ACHN (cell line): Measurements from ENCODE around the gene EXOC4.

Experiments used
- DNase-seq: peaks from one replicate; pipeline ENCODE4 v3.0.0-alpha.2; 2015
- in situ Hi-C: cut with HindIII; loops from 2 replicates; pipeline ENCODE4 v1.10.0; 2017; ENCODE audit warnings: low sequenced_read_pairs, low pct_ligation_motif_present, low pct_unique_long_range_greater_than_20kb

The EXOC4 gene

DNA sequence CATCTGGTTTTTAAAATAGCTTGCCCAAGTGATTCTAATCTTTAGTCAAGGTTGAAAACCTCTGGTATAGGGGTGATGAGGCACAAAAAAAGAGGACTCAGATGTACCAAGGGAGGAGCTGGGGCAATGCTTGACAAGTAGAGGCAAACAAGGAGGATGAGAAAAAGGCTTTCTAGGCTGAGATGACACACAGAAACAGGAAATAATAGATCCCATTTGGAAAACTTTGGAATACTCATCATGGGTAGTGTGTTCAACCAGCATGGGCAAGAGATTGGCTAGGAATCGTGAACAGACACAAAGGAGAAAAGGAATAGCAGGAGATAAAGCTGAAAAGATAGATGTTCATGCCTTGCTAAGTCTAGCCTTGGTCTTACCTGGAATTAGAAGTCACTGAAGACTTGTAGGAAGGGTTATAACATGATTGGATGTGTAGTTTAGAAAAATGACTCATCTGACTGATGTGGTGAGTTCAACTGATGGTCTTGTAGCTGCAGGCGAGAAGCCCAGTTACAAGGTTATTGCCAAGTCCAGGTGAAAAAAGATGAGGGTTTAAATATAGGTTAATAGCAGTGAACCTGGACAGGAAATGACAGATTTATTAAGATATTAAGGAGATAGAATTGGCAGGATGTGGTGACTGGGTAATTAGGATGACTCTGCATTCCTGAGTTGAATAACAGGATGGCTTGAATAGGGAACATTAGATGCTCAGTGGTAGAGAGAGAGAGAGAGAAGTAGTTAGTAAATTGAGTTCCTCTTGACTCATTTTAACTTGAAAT lies 660.2 kb downstream of the EXOC4 start:
- in situ Hi-C loops: no loop called here
- DNase-seq: no peak

DNA sequence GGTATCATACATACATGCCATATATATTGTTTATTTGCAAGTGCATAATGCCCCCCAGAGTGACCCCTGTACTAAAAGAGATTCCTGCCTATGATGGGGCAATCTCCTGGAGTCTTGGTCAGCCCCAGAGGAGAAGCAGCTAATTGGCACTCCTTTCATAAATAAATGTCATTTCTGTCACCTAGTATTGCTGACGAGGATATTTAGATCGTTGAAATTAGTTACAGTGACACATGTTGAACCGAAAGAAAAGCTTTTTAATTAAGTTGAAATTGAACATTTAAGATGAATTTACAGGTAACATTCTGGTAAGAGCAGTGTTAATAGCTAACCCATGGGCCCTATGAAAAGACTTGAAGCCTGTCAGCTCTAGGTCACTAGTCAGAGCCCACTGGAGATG lies 663.7 kb downstream of the EXOC4 start:
- in situ Hi-C loops: no loop called here
- DNase-seq: no peak

DNA sequence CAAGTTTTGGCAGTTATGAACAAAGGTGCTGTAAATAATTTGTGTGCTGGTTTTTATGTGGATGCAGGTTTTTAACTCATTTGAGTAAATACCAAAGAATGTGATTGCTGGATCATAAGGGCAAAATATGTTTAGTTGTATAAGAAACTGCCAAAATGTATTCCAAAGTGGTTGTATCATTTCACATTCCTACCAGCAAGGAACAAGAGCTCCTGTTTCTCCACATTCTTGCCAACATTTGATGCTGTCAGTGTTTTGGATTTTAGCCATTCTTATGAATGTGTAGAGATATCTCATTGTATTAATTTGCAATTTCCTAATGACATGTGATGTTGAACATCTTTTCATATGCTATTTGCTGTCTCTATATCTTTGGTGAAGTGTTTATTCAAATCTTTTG lies 666.9 kb downstream of the EXOC4 start:
- DNase-seq: no peak
- in situ Hi-C loops: no loop called here

DNA sequence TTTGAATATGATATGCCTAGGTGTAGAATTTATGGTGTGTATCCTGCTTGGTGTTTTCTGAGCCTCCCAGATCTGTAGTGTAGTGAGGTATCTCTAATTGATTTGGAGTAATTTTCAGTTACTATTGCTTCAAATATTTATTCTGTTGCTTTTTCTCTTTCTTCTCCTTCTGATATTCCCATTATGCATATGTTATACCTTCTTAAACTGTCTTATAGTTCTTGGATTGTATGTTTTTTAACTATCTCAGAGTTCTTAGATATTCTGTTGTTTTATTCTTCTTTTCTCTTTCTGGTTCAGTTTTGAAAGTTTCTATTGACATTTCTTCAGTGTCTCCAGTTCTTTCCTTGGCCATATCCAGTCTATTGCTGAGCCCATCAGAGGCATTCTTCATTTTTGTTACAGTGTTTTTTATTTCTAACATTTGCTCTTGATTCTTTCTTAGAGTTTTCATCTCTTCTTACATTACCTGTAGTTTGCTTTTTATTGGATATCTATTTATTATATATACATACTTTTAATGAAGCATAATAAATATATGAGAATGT lies 668.8 kb downstream of the EXOC4 start:
- DNase-seq: no peak
- in situ Hi-C loops: no loop called here

DNA sequence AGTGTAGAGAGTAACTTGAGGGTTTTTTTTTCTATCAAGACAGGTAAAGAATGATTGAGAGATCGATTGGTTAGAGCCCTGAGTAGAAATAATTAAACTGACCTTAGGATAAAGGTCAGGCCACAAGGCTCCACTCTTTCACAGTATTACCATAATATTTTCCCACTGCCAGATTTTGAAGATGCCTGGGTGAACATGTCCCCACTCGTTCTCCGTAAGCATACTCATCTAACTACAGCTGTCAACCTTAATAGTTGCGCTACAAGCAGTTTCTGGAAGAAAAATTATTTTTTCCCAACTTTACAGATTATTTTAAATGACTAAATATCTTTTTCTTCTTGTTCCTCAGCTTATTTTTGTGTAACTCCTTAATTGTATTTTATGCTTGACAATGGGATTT lies 671.1 kb downstream of the EXOC4 start:
- in situ Hi-C loops: no loop called here

DNA sequence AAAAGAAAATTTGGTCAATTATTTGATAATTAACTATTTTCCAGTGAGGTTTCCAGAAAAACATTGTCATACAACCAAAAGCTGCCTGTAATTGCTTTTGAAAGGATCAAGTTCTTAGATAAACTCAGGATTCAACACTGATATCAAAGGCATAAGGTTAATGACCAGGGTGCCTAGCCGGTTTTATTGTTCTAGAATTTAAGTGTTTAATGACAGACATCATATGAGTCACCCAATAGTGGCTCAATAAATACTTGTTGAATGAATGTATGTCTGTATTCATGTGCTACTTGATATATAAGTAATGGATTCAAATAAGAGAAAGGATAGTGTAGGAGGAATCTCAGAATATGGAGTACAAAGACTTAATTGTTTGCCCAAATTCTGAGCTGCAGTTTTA lies 678.2 kb downstream of the EXOC4 start:
- in situ Hi-C loops: no loop called here
- DNase-seq: no peak

More for the DNA sequence above, 671.1 kb downstream of the EXOC4 start:
- DNase-seq: no peak

DNA sequence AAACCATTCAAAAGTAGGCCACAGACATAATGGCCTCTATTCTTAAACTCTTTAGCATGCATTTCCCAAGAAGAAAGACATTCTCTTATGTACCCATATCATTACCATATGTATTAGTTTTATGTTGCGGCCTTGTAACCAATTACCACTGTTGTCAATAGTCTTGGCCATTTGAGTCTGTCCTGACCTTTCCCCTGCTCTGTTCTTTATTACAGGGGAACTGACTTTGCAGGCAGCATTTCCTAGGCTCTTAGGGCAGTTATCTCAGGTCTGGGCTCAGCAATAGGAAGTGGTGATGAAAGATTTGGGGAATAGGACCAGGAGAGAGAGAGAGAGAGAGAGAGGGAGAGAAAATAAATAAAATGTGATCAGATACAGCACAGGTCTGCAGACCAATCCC lies 679.7 kb downstream of the EXOC4 start:
- DNase-seq: no peak
- in situ Hi-C loops: no loop called here

DNA sequence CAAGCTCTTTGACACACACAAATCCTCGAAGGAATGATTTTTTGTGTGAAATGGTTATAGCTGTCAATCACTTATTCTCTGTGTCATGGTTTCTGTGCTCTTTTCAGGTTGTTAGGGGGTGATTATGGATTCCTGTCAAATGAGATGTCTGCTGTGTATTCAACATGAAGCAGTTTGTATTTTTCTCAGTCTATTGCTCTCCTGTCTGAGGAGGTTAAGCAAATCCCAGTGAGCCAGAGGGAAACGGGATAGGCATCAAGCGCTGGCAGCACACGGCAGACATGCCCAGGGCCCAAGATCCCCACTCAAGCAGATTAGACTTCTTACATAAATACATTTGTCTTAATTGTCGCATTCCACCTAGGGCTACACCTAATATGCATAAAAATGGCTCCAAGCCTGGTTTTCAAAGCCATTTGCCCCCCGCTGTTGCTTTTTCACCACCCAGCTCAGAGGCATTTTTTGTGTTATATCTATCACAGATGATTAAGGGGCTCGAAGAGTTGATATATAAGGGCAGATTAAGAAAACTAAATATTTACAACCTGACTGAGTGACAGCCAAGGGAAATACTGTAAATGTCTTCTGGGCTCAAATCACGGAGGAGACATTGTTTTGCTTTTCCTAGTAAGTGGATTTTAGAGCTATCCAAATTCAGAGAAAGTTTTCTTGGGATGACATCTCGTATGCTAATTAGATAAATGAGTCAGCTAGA lies 681.5 kb downstream of the EXOC4 start:
- DNase-seq: no peak
- in situ Hi-C loops: no loop called here

DNA sequence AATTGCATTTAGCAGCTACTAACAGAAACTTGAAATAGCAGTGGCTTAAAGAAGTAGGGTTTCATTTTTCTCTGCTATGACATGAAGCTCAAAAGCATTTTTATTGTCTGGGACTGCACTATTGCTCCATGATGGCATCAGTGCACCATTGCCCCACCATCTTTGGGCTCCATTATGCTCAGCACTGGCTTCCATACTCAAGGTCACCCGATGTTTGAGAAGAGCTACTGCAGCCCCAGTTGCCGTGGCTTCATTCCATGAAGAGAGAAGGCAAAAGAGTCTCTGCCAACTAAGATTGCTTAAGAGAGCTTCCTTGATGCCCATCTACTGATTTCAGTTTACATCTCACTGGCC lies 682.1 kb downstream of the EXOC4 start:
- DNase-seq: no peak
- in situ Hi-C loops: no loop called here

DNA sequence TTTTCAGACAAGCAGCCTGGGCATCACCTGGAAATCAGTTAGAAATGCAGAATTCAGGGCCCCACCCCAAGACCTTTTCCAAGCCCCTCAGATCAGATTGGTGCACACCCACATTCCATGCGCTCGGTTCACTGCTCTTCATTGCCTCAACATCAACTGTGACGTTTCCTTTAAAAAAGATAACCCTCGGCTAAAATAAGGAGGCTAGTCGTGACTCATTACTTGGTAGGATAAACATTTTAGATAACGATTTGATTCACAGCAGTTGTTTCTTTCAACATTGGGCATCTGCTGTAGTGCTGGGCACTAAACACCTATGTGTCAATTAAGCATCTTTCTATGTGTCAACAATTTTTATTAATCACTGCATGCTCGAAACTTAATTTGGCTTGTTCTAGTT lies 683.2 kb downstream of the EXOC4 start:
- in situ Hi-C loops: no loop called here
- no peak for DNase-seq

DNA sequence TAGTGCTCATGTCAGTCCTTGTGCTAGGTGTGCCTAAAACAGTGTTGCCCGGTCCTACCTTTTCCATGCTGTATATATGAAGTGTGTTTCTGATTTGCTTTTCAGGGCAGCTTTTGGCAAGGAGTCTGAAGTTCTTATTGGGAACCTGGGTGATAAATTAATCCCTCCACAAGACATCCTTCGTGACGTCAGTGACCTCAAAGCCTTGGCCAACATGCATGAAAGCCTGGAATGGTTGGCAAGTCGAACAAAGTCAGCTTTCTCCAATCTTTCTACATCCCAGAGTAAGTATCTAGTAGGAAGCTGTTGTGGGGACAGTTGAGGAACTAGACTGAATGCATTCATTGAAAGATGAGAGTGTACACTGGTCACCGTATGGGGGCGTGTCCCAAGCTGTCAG lies 684.9 kb downstream of the EXOC4 start:
- DNase-seq: no peak
- in situ Hi-C loops: no loop called here

DNA sequence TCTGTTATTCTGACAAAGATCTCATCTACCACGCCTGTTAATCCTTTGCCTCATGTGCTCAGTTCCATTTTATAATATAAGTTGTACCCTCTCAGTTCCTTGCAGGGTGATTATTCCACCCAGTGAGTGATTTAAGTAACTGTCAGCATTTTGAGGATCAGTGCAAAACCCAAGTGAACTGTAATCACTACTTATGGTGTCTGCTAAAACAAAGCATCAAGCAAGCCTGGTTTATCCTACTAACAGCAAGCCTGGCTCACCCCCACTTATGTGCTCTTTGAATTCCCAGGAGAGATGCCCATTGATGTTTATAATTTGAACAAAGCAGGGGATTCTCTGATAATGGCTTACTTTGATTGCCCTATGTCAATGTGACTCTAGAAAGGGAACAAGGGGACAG lies 687.5 kb downstream of the EXOC4 start:
- DNase-seq: no peak
- in situ Hi-C loops: no loop called here

DNA sequence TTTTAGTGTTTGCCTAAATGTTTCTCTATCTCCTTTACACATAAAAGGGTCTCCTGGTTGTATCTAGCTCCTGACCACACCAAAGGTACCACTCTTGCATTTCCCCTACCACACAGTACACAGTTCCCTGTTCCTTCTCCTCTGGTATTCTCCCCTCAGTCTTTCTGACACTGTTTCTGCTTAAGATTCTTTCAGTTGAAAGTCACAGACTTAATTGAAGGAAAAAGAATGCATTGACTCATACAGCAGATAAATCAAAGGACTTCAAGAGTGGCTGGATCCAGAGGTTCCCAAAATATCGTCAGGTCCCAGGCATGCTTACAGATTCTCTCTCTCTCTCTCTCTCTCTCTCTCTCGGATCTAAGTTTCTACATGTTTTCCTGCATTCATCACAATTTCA lies 688.6 kb downstream of the EXOC4 start:
- in situ Hi-C loops: no loop called here
- DNase-seq: no peak

DNA sequence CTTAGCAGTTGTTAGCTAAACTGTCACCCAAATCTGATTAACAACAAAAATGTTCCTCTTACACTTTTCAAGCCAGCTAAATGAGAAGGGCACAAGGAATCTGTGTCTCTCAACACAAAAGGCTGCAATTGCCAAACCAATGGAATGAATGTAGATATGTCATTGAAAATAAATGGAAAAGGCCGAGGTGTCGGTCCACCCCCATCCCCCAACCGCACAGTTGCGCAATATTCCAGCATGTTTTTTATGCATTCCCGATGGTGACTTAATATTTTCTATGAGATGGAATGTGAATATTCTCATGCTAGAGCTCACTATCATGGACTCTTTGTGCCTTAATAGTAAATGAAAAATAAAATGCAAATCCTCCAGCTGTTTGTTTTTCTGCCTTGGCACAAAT lies 692.6 kb downstream of the EXOC4 start:
- DNase-seq: no peak
- in situ Hi-C loops: no loop called here

DNA sequence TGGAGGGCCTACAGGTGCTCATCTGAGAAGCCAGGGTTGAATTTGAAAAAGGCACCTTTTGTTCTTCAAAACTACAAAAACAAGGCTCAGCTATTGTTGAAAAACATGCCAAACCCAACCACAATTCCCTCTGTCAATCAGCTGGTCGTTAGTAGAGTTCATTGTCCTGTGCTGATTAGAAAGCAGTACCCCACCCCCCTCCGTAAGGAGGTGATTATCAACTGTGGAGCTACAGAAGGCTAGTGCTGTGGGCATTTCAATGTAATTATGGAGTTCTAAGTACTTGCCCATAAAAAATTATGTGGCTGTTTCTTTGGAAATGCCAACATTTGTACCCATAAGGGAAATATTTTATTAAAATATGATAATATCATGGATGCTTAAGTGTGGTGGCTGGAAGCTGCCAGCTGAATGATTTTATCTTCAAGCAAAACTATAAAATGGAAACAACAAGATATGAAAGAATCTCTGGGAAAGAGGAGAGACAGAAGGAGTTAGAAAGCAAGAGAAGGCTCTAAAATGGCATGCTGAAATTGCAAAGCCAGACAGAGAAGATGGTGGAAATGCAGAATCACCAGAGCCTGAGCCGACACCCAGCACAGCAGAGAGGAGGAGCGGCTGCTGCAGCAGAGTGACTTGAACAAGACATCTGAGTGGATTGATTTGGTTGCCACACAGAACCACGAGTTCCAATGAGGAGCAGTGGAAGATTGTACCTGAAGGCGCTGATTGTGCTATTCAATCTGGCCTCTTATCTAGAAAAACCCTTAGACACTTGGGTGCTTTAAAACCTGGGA lies 694.8 kb downstream of the EXOC4 start:
- in situ Hi-C loops: no loop called here
- DNase-seq: no peak

DNA sequence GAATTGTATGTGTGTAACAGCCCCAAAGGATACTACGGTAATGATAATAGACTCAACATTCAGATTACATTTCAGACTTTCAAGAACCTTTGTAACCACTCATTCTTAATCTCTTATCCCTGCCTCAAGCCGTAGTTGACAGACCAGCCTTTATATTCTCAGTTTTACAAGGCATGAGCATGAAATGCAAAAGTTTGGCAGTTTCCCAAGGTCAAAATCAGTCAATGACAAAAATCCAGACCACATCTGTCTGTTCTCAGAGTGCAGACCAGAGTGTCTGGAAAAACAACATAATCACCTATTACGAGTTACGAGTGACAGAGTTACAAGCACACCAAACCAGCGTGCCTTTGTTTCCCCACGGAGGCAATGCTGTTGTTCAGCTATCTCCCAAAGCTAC lies 695.7 kb downstream of the EXOC4 start:
- in situ Hi-C loops: no loop called here

DNA sequence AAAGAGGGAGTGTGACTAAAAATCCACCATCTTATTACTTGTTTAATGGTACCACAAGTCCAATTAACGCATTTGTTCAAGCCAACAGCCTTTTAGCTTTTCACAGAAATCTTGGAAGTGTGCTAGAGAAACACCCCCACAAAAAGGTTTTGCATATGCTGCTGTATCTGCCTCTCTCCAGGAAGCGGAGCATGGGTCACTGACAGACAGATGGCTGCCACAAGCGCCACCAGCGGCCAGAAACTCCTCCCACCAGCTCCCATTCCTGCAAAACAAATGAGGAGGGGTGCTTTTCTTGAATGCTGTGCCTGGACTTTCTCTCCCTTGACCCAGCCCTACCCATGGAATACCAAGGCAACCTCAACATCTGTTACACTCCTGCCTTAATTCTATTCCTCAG lies 698.0 kb downstream of the EXOC4 start:
- no peak for DNase-seq
- in situ Hi-C loops: no loop called here

More for the DNA sequence above, 695.7 kb downstream of the EXOC4 start:
- DNase-seq: no peak

DNA sequence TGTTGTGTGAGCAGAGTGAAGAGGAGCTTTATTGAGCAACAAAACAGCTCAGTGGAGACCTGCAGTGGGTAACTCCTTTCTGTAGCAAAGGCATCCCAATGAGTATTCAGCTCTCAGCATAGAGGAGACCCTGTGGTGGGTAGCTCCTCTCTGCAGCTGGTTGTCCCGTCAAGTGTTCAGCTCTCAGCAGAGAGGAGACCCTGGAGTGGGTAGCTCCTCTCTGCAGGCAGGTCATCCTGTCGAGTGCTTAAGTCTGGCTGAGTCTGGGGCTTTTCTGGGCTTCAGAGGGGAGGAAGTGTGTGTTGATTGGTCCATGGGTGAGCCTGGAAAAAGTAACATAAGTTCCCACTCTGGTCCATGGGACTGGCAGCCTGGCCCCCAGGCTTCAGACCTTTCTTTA lies 702.3 kb downstream of the EXOC4 start:
- DNase-seq: no peak
- in situ Hi-C loops: no loop called here

DNA sequence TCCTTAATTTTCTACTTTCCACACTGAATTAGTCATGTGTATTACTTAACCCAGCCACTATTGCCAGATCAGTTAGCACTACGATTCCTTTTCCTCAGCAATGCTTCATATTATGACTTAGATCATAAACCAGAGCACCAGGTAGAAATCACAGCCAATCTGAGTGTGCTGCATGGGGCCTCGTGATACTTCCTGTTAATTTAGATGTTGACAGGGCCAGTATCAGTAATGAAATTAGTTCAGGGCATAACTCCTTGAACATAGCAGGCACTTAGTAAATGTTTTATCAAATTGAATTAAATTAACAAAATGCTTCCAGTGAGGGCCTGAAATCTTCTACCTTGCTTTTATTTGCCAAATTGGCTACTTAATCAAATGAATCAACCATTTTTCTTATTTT lies 705.0 kb downstream of the EXOC4 start:
- in situ Hi-C loops: no loop called here
- DNase-seq: no peak
